Spinal cord (tissue), 10 donors: Measurements from ENCODE around the gene PSMA2. TPM values are rescaled to one million over a fixed set of nuclear protein-coding genes. Genes with fewer than 3 reads are reported as not detected.
A peak's percentile ranks its signal among the peaks of the same experiment; 100 is the strongest.

ENCODE experiments used
- DNase-seq, 6 donors: peaks; one replicate each; pipeline versions ENCODE4 v3.0.0 to v3.0.0-alpha.2; 2013 to 2015; ENCODE audit warnings: low spot score in 6 of 6, low read depth in 4 of 6
- H3K27ac ChIP-seq: one replicate; pipeline ENCODE4 v1.5.1; 2013; ENCODE audit warnings: low read depth, low read length, control low read depth
- H3K27me3 ChIP-seq: one replicate; pipeline ENCODE4 v1.6.1; 2013; ENCODE audit warnings: low read length; ENCODE audit not compliant: control insufficient read depth, insufficient read depth
- H3K36me3 ChIP-seq: one replicate; pipeline ENCODE4 v1.6.1; 2013; ENCODE audit warnings: low read length; ENCODE audit not compliant: control insufficient read depth, insufficient read depth
- H3K4me1 ChIP-seq: one replicate; pipeline ENCODE4 v1.6.1; 2013; ENCODE audit warnings: low read length; ENCODE audit not compliant: control insufficient read depth, insufficient read depth
- H3K4me3 ChIP-seq: one replicate; pipeline ENCODE4 v1.5.1; 2013; ENCODE audit warnings: low read depth, low read length, control low read depth
- H3K9me3 ChIP-seq: one replicate; pipeline ENCODE4 v1.6.1; 2013; ENCODE audit warnings: low read length; ENCODE audit not compliant: control insufficient read depth, insufficient read depth
- WGBS: methylation state at CpG from one replicate; pipeline ENCODE4 v1.1.5; 2013; ENCODE audit warnings: missing lambda C conversion rate; ENCODE audit not compliant: insufficient coverage; 5-methylcytosine and 5-hydroxymethylcytosine counted together
- long read RNA-seq, 4 donors: transcript quantifications; one replicate each; lab custom pipeline, GENCODE V29; 2026
- polyA plus RNA-seq, 2 donors: library from polyadenylated mRNA; unstranded; fragments of 120-200 nt; gene quantifications; one replicate each; pipeline ENCODE4 v1.2.1, GENCODE V29; 2013; ENCODE audit not compliant: insufficient read length in 2 of 2
- total RNA-seq, 2 donors: library from RNA; depleted of rRNA in 1 of 2; stranded (reverse); fragments of 120-200 nt in 1 of 2; fragments of >200 nt in 1 of 2; gene quantifications; one replicate each; pipeline versions ENCODE4 v1.2.3 to v1.2.4, GENCODE V29; 2013 to 2014
- donor health status: healthy.

The PSMA2 gene
- total RNA-seq (10 to 100 TPM; 46.4 to 96.9 TPM), polyA plus RNA-seq (100 to 1,000 TPM; 134 to 150 TPM)
- long read RNA-seq, donor 1, transcript PSMA2-201 (8 exons, 1,487 nt), result major isoform, 138 of 324 reads
- long read RNA-seq, donor 1, partial matches to known transcripts, result 86 of 324 reads
- long read RNA-seq, donor 1, other reads (novel, unspliced or antisense), result 99 of 324 reads
- long read RNA-seq, donor 2, transcript PSMA2-201 (8 exons, 1,487 nt), result major isoform, 68 of 105 reads
- long read RNA-seq, donor 2, partial matches to known transcripts, result 8 of 105 reads
- long read RNA-seq, donor 2, other reads (novel, unspliced or antisense), result 29 of 105 reads
- long read RNA-seq, donor 3, transcript PSMA2-201 (8 exons, 1,487 nt), result major isoform, 67 of 75 reads
- long read RNA-seq, donor 3, partial matches to known transcripts, result 7 of 75 reads
- long read RNA-seq, donor 3, other reads (novel, unspliced or antisense), result 0 of 75 reads
- long read RNA-seq, donor 4, transcript PSMA2-201 (8 exons, 1,487 nt), result major isoform, 300 of 416 reads
- long read RNA-seq, donor 4, partial matches to known transcripts, result 111 of 416 reads
- long read RNA-seq, donor 4, other reads (novel, unspliced or antisense), result 5 of 416 reads

- Histone ChIP-seq H3K27ac (peak within 1 kb of the TSS; percentile 92), H3K9me3 (no peaks in the 10 kb centered on the region), H3K27me3 (no peaks in the 10 kb centered on the region), H3K4me3 (peak within 1 kb of the TSS; percentile 78), H3K4me1 (peaks cover 13% of the 10 kb centered on the region), H3K36me3 (no peaks in the 10 kb centered on the region)
- peak; percentile 91 to 99 (median 96) for DNase-seq
- WGBS, result under 1% methylated on average over 52 of the region's 56 CpGs
Observed at GRCh38 chr7:42931834-42932651, at the start of gene PSMA2, which contains the start of gene MRPL32. Gene PSMA2, minus strand, starts transcription at chr7:42932174. Its CDS starts 16 bp downstream, at chr7:42932158. Gene MRPL32, plus strand, starts transcription at chr7:42932376. Its CDS starts 11 bp downstream, at chr7:42932387.

- DNase-seq, result peak in 2 of 6 donors; percentile 37 to 52
- H3K27ac ChIP-seq, result no peak overlapping the region
- WGBS, result 67% methylated on average over 1 of the region's 1 CpG
- H3K9me3 ChIP-seq, result no peaks in the 10 kb centered on the region
- no peaks in the 10 kb centered on the region for H3K36me3 ChIP-seq
- no peaks in the 10 kb centered on the region for H3K27me3 ChIP-seq
- H3K4me3 ChIP-seq, result no peak overlapping the region
- H3K4me1 ChIP-seq, result no peaks in the 10 kb centered on the region
Observed at GRCh38 chr7:42981601-42982000, 49.6 kb upstream of the PSMA2 start.

- WGBS, result 87% methylated on average over 2 of the region's 3 CpGs
- Histone ChIP-seq H3K9me3 (no peaks in the 10 kb centered on the region), H3K27ac (no peak overlapping the region), H3K4me1 (no peaks in the 10 kb centered on the region), H3K4me3 (no peak overlapping the region), H3K36me3 (no peaks in the 10 kb centered on the region), H3K27me3 (no peaks in the 10 kb centered on the region)
- no peak for DNase-seq
Observed at GRCh38 chr7:42980514-42980913, 48.5 kb upstream of the PSMA2 start.

- Histone ChIP-seq H3K4me1 (no peaks in the 10 kb centered on the region), H3K9me3 (no peaks in the 10 kb centered on the region), H3K27ac (no peak overlapping the region), H3K4me3 (no peak overlapping the region), H3K36me3 (no peaks in the 10 kb centered on the region), H3K27me3 (no peaks in the 10 kb centered on the region)
- DNase-seq, result no peak
- 94% methylated on average over 2 of the region's 2 CpGs for WGBS
Observed at GRCh38 chr7:42980084-42980483, 48.1 kb upstream of the PSMA2 start.

- no peak for DNase-seq
- H3K27ac ChIP-seq, result no peak overlapping the region
- no peaks in the 10 kb centered on the region for H3K36me3 ChIP-seq
- H3K27me3 ChIP-seq, result no peaks in the 10 kb centered on the region
- no peaks in the 10 kb centered on the region for H3K9me3 ChIP-seq
- no peaks in the 10 kb centered on the region for H3K4me1 ChIP-seq
- no peak overlapping the region for H3K4me3 ChIP-seq
Observed at GRCh38 chr7:42978496-42978895, 46.5 kb upstream of the PSMA2 start.

GRCh38 chr7:42976371-42976770 lies 44.4 kb upstream of the PSMA2 start:
- no peak for DNase-seq
- no peaks in the 10 kb centered on the region for H3K9me3 ChIP-seq
- no peaks in the 10 kb centered on the region for H3K4me1 ChIP-seq
- H3K36me3 ChIP-seq, result no peaks in the 10 kb centered on the region
- H3K4me3 ChIP-seq, result no peak overlapping the region
- H3K27ac ChIP-seq, result no peak overlapping the region
- H3K27me3 ChIP-seq, result no peaks in the 10 kb centered on the region
- WGBS, result no CpG with 5 or more reads among the region's 3 CpGs

- 27% methylated on average over 4 of the region's 5 CpGs for WGBS
- Histone ChIP-seq H3K36me3 (no peaks in the 10 kb centered on the region), H3K4me1 (no peaks in the 10 kb centered on the region), H3K9me3 (no peaks in the 10 kb centered on the region), H3K4me3 (no peak overlapping the region), H3K27me3 (no peaks in the 10 kb centered on the region), H3K27ac (peak overlapping the region; percentile 4)
- DNase-seq, result peak in 4 of 6 donors; percentile 24 to 86 (median 38)
Observed at GRCh38 chr7:42972699-42973500, 40.9 kb upstream of the PSMA2 start.

GRCh38 chr7:42967391-42967790 lies 35.4 kb upstream of the PSMA2 start:
- WGBS, result no CpG with 5 or more reads among the region's 2 CpGs
- Histone ChIP-seq H3K4me1 (no peaks in the 10 kb centered on the region), H3K27me3 (no peaks in the 10 kb centered on the region), H3K36me3 (no peaks in the 10 kb centered on the region), H3K9me3 (no peaks in the 10 kb centered on the region), H3K4me3 (no peak overlapping the region), H3K27ac (no peak overlapping the region)
- peak in 1 of 6 donors; percentile 51 for DNase-seq
